ENCODE measurements around the gene HPS1. TPM values are rescaled to one million over a fixed set of nuclear protein-coding genes. Genes with fewer than 3 reads are reported as not detected.

HPS1 gene
- total RNA-seq, result 31.9 TPM
- long read RNA-seq, transcript HPS1-207 (4 exons, 922 nt), result major isoform, 12 of 86 reads
- long read RNA-seq, transcript HPS1-201 (20 exons, 3,703 nt), result minor isoform, 9 of 86 reads
- long read RNA-seq, partial matches to known transcripts, result 30 of 86 reads
- long read RNA-seq, other reads (novel, unspliced or antisense), result 33 of 86 reads

DNA sequence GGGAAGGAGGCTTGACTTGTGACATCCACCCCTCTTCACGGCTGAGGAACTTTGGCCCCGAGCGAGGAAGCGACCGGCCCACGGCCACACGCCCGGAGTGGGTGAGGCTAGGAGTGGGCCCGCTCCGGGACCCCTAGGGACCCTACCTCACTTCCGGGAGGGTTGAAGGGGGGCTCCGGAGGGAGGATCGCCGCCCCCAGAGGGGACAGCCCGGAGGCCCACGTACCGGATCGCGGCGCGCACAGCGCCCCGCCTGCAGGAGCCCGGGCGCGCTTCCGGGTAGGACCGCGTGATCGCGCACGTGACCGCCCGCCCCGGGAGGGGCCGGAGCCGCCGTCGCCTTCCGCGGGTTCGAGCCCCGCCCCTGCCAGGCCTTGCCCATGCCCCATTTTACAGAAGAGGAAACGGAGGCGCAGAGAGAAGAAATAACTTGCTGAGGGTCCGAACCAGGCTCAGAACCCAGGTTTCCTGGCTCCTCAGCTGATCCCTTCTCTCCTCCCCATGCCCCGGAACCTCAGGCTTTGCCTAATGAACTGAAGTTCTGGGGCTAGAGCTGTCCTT is at the start of gene HPS1:
Gene HPS1 (minus strand): TSS at position 275 of the 561 bp plus-strand sequence. CDS start 3,695 bp downstream, outside the sequence.
- DNase-seq, result peak; percentile 85
- Histone ChIP-seq H3K4me1 (peaks cover 25% of the 10 kb centered on the region), H3K36me3 (peaks cover 23% of the 10 kb centered on the region), H3K9me3 (replicated peaks) (no peaks in the 10 kb centered on the region), H3K27me3 (ENCODE audit: low read depth) (no peaks in the 10 kb centered on the region), H3K4me3 (peak within 1 kb of the TSS; percentile 81), H3K27ac (replicated peaks) (peak within 1 kb of the TSS; percentile 87)
- intact Hi-C loops (cut with micrococcal nuclease), result no loop called here
- TF ChIP-seq, protein P1, sequence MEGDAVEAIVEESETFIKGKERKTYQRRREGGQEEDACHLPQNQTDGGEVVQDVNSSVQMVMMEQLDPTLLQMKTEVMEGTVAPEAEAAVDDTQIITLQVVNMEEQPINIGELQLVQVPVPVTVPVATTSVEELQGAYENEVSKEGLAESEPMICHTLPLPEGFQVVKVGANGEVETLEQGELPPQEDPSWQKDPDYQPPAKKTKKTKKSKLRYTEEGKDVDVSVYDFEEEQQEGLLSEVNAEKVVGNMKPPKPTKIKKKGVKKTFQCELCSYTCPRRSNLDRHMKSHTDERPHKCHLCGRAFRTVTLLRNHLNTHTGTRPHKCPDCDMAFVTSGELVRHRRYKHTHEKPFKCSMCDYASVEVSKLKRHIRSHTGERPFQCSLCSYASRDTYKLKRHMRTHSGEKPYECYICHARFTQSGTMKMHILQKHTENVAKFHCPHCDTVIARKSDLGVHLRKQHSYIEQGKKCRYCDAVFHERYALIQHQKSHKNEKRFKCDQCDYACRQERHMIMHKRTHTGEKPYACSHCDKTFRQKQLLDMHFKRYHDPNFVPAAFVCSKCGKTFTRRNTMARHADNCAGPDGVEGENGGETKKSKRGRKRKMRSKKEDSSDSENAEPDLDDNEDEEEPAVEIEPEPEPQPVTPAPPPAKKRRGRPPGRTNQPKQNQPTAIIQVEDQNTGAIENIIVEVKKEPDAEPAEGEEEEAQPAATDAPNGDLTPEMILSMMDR (IDR thresholded peaks at IDR 0.05; ENCODE audit: borderline replicate concordance), result no peak

DNA sequence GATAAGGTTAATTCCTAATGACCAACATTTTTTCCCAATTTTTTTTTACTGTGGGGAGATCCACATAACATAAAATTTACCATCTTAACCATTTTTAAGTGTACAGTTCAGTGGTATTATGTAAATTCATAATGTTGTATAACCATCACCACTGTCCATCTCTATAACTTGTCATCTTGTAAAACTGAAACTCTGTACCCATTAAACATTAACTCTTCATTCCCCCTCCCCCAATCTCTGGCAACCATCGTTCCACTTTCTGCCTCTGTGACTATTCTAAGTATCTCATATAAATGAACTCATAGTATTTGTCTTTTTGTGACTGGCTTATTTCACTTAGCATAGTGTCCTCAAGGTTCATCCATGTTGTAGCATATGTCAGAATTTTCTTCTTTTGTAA is 46.0 kb upstream of the HPS1 start:
- intact Hi-C loops (cut with micrococcal nuclease), result no loop called here
- peaks cover 37% of the 10 kb centered on the region for H3K9me3 ChIP-seq (replicated peaks)
- no peaks in the 10 kb centered on the region for H3K4me1 ChIP-seq

DNA sequence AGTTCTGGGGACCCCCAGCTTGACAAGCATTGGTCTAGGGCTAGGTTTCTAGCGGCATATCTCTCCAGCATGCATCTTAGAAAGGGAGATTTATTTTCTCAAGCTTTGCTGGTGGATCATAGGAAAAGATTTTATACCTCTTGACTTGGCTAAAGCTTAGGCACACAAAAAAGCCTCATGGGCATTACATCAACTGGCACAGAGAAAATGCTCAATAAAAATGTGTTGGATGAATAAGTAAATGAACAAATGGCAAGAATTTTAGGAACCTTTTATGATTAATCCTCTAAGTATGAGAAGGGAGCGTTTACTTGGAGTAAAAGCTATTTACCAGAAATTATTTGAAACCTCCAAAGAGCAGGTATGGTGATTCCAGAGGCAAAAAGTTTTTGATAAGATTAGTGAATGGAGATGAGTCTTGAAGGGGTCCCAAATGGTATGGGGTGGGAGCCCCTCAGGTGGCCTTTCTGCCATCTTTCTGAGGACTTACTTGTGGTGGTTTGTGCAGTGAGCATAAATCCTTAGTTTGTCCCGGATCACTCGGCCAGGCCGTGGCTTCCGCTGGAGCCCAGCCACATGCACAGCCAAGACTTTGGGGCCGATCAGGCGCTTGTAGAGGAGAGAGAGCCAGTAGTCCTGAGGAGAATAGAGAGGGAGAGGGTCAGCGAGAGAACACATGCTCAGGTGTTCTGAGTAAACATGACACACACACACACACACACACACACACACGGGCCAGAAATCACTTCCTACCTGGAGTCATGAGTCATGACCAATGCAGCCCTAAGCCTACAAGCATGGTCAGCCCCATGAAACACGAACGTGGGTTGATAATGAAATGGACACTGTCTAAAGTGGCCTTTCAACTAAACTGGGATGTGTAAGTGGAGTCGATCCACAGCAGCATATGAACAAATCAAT is 43.1 kb upstream of the HPS1 start:
- Histone ChIP-seq H3K4me1 (no peaks in the 10 kb centered on the region), H3K27ac (replicated peaks) (no peak overlapping the region), H3K9me3 (replicated peaks) (peaks cover 19% of the 10 kb centered on the region), H3K27me3 (ENCODE audit: low read depth) (no peaks in the 10 kb centered on the region), H3K36me3 (no peaks in the 10 kb centered on the region), H3K4me3 (no peak overlapping the region)
- intact Hi-C loops (cut with micrococcal nuclease), result no loop called here
- no peak for DNase-seq
- TF ChIP-seq, protein P1 (IDR thresholded peaks at IDR 0.05; ENCODE audit: borderline replicate concordance), result no peak

More for the DNA sequence above, 46.0 kb upstream of the HPS1 start:
- Histone ChIP-seq H3K27ac (replicated peaks) (no peak overlapping the region), H3K4me3 (no peak overlapping the region), H3K27me3 (ENCODE audit: low read depth) (no peaks in the 10 kb centered on the region), H3K36me3 (no peaks in the 10 kb centered on the region)
- TF ChIP-seq, protein P1 (IDR thresholded peaks at IDR 0.05; ENCODE audit: borderline replicate concordance), result no peak
- DNase-seq, result no peak

DNA sequence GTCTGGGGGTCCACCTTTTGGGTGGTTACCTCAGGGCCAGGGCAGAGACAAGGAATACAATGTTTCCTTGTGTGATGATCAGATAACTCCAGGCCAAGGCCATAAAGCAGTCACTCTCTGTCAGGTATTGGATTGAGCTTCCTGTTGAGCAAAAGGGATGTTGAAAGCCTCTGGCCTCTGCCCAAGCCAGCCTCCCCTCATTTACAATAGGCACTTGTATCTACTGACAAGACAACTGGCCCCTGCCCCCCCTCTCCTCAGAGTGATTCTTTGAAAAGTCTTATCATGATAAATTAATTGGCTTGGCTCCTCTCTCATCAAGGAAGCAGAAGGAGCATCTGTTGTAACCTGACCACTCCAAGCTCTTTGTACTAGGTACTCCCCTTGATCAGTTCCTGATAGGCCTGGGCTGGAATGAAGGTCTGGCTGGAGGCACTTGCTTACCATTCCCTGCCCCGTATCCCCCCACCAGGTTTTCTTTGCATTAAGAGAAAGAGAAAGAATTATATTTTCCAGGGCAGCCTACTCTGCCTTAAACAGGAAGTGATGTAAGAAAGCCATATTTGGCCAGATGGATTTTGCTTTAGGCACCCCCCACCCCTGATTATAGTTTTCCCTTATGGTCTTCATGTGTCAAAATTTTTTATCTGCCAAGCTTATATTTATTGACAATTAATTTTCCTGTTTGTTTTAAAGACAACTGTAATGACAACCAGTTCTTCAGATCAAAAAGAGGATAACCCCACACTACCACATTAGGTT is 42.1 kb upstream of the HPS1 start:
- Histone ChIP-seq H3K9me3 (replicated peaks) (peaks cover 13% of the 10 kb centered on the region), H3K36me3 (no peaks in the 10 kb centered on the region), H3K4me1 (no peaks in the 10 kb centered on the region), H3K27ac (replicated peaks) (no peak overlapping the region), H3K4me3 (no peak overlapping the region), H3K27me3 (ENCODE audit: low read depth) (peaks cover 4% of the 10 kb centered on the region)
- DNase-seq, result no peak
- intact Hi-C loops (cut with micrococcal nuclease), result no loop called here
- TF ChIP-seq, protein P1 (IDR thresholded peaks at IDR 0.05; ENCODE audit: borderline replicate concordance), result no peak

DNA sequence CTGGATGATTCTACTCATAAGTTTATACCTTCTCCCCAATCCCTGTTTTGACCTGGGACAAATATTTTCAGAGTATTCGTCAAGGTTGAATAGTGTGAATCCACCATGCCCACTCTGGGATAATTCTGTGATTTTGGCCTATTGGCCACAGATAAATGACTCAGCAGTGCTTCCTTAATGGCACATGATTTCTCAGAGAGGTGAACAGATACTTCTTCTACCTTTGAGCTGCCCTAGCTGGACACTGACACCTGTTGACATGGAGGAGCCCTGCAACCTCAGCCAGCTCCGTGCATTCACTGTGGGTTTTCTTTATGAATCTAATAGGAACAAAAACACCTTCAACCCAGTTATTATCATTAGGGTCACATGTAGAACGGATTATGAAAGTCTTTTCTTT is 40.9 kb upstream of the HPS1 start:
- intact Hi-C loops (cut with micrococcal nuclease), result no loop called here
- no peak overlapping the region for H3K4me3 ChIP-seq
- H3K27ac ChIP-seq (replicated peaks), result no peak overlapping the region
- TF ChIP-seq, protein P1 (IDR thresholded peaks at IDR 0.05; ENCODE audit: borderline replicate concordance), result no peak
- no peak for DNase-seq
- no peaks in the 10 kb centered on the region for H3K4me1 ChIP-seq
- no peaks in the 10 kb centered on the region for H3K36me3 ChIP-seq
- H3K9me3 ChIP-seq (replicated peaks), result peaks cover 10% of the 10 kb centered on the region
- peaks cover 4% of the 10 kb centered on the region for H3K27me3 ChIP-seq (ENCODE audit: low read depth)
